GM12878 (cell line): Measurements from ENCODE around the gene PRR16. TPM values are rescaled to one million over a fixed set of nuclear protein-coding genes. Genes with fewer than 3 reads are reported as not detected.

Experiments
- ATAC-seq: fragments of 200-7000 bp; cut with Tn5 transposase; 3 replicates; pipeline ENCODE4 v1.9.1; 2020; ENCODE audit warnings: mild to moderate bottlenecking, moderate library complexity
- BruUV-seq: library from RNA; stranded (reverse); fragments of 400-500 nt; replicated peaks from 2 replicates; lab custom pipeline; 2021; lab: Mats Ljungman, UMichigan
- CTCF ChIA-PET: fragments of 300-600 bp; sonication (Branson Sonifier 250); formaldehyde crosslinking; extraction: SDS; loops from one replicate; lab custom pipeline; 2021; ENCODE audit warnings: inconsistent platforms; lab: Yijun Ruan, JAX
- POLR2A ChIA-PET: fragments of 350-600 bp; formaldehyde crosslinking; extraction: SDS; loops from one replicate; lab custom pipeline; 2021; ENCODE audit warnings: inconsistent platforms; lab: Charles Lee
- RAD21 ChIA-PET: fragments of 300-600 bp; sonication (Branson Sonifier 250); formaldehyde crosslinking; loops from one replicate; lab custom pipeline; 2023; ENCODE audit warnings: antibody characterized with exemption; ENCODE audit not compliant: unreplicated experiment; lab: Charles Lee
- SMC1A ChIA-PET: fragments of 300-600 bp; sonication (Branson Sonifier 250); formaldehyde crosslinking; loops from one replicate; lab custom pipeline; 2023; ENCODE audit not compliant: unreplicated experiment, uncharacterized antibody; lab: Charles Lee
- DNase-seq: peaks from one replicate; pipeline ENCODE4 v3.0.0-alpha.2; 2011; ENCODE audit warnings: low read depth, low spot score
- FAIRE-seq: peaks from 3 replicates; lab custom pipeline; 2011; peaks lifted over from hg19 to GRCh38; lab: Jason Lieb, UNC
- H2AFZ ChIP-seq: 2 replicates; pipeline ENCODE4 v1.6.0; 2011; ENCODE audit warnings: low read depth, low read length, control low read depth; ENCODE audit not compliant: control insufficient read depth
- H3K27ac ChIP-seq: 2 replicates; pipeline ENCODE4 v1.5.1; 2011; ENCODE audit warnings: control low read depth; ENCODE audit not compliant: control insufficient read depth, insufficient read depth
- H3K27me3 ChIP-seq, 2 experiments: replicated peaks in 1 of 2; 2 replicates each; pipeline versions ENCODE4 v1.6.0 to v1.6.1; 2011; ENCODE audit warnings: low read length in 1 of 2; ENCODE audit not compliant: control insufficient read depth in 2 of 2, insufficient read depth in 2 of 2
- H3K36me3 ChIP-seq, 2 experiments: 2 replicates each; pipeline ENCODE4 v1.5.1; 2011; ENCODE audit warnings: low read length in 1 of 2; ENCODE audit not compliant: control insufficient read depth in 2 of 2, insufficient read depth in 2 of 2
- H3K4me1 ChIP-seq: 2 replicates; pipeline ENCODE4 v1.6.1; 2011; ENCODE audit warnings: mild to moderate bottlenecking, low read length, moderate library complexity, mixed read lengths; ENCODE audit not compliant: control insufficient read depth, insufficient read depth
- H3K4me2 ChIP-seq: 2 replicates; pipeline ENCODE4 v1.6.0; 2011; ENCODE audit warnings: control low read depth; ENCODE audit not compliant: control insufficient read depth, insufficient read depth
- H3K4me3 ChIP-seq: fragments of 200-600 bp; sonication (generic); 2 replicates; pipeline ENCODE4 v1.5.1; 2016
- H3K79me2 ChIP-seq: 2 replicates; pipeline ENCODE4 v1.6.0; 2011; ENCODE audit warnings: low read length; ENCODE audit not compliant: control insufficient read depth, insufficient read depth
- H3K9ac ChIP-seq: 2 replicates; pipeline ENCODE4 v1.8.0; 2011; ENCODE audit warnings: low read length, control low read depth, mixed read lengths; ENCODE audit not compliant: control insufficient read depth, insufficient read depth
- H3K9me3 ChIP-seq: replicated peaks from 3 replicates; pipeline ENCODE4 v1.5.1; 2011; ENCODE audit warnings: mild to moderate bottlenecking, low read length; ENCODE audit not compliant: control insufficient read depth, insufficient read depth
- H4K20me1 ChIP-seq: 2 replicates; pipeline ENCODE4 v1.6.0; 2011; ENCODE audit not compliant: control insufficient read depth, insufficient read depth
- ASH2L ChIP-seq: fragments of 300-600, 200-600 bp; sonication (generic); IDR thresholded peaks from 2 replicates; pipeline ENCODE4 v1.6.1; 2017; ENCODE audit warnings: low read depth, mild to moderate bottlenecking, borderline replicate concordance
- BACH1 ChIP-seq: fragments of 450-650 bp; IDR thresholded peaks from 2 replicates; pipeline ENCODE4 v1.6.1; 2017; ENCODE audit warnings: mild to moderate bottlenecking, borderline replicate concordance
- CHD1 ChIP-seq: IDR thresholded peaks from 2 replicates; pipeline ENCODE4 v1.6.1; 2012; ENCODE audit warnings: low read depth, low read length, improper control_type of control experiment
- E4F1 ChIP-seq: fragments of 450-650 bp; IDR thresholded peaks from 2 replicates; pipeline ENCODE4 v1.6.1; 2018; ENCODE audit warnings: borderline replicate concordance, mild to moderate bottlenecking; ENCODE audit not compliant: partially characterized antibody
- HDAC2 ChIP-seq: fragments of 200-600 bp; sonication (generic); IDR thresholded peaks from 2 replicates; pipeline ENCODE4 v1.6.1; 2017
- HSF1 ChIP-seq: fragments of 150-350 bp; IDR thresholded peaks from 2 replicates; pipeline ENCODE4 v1.6.1; 2014; ENCODE audit warnings: mild to moderate bottlenecking, low read depth, low read length
- MYC ChIP-seq: IDR thresholded peaks from 2 replicates; pipeline ENCODE4 v1.6.1; 2011; ENCODE audit warnings: mild to moderate bottlenecking, low read length, moderate library complexity, inconsistent platforms; ENCODE audit not compliant: insufficient read depth, insufficient replicate concordance, insufficient read length, severe bottlenecking
- NFXL1 ChIP-seq: fragments of 450-650 bp; IDR thresholded peaks from 2 replicates; pipeline ENCODE4 v1.6.1; 2017; ENCODE audit warnings: antibody characterized with exemption, mild to moderate bottlenecking, borderline replicate concordance
- PML ChIP-seq: IDR thresholded peaks from 2 replicates; pipeline ENCODE4 v1.6.1; 2012; ENCODE audit warnings: low read length, inconsistent platforms
- RB1 ChIP-seq: fragments of 450-650 bp; formaldehyde crosslinking; IDR thresholded peaks from 2 replicates; pipeline ENCODE4 v1.6.1; 2017; ENCODE audit warnings: mild to moderate bottlenecking, borderline replicate concordance
- REST ChIP-seq: IDR thresholded peaks from 2 replicates; pipeline ENCODE4 v1.6.1; 2012; ENCODE audit warnings: mild to moderate bottlenecking, low read depth, low read length
- RUNX3 ChIP-seq: IDR thresholded peaks from 2 replicates; pipeline ENCODE4 v1.6.1; 2012; ENCODE audit warnings: low read length, inconsistent platforms
- SPI1 ChIP-seq: IDR thresholded peaks from 2 replicates; pipeline ENCODE4 v1.6.1; 2011; ENCODE audit warnings: low read depth, mild to moderate bottlenecking, low read length, moderate library complexity, borderline replicate concordance; ENCODE audit not compliant: insufficient read depth
- SREBF2 ChIP-seq: IDR thresholded peaks from 2 replicates; pipeline ENCODE4 v1.6.1; 2012; ENCODE audit warnings: mild to moderate bottlenecking, low read length
- TCF12 ChIP-seq: IDR thresholded peaks from 2 replicates; pipeline ENCODE4 v1.6.1; 2011; ENCODE audit warnings: low read depth, mild to moderate bottlenecking, low read length
- USF1 ChIP-seq: IDR thresholded peaks from 2 replicates; pipeline ENCODE4 v1.6.1; 2011; ENCODE audit warnings: borderline replicate concordance, low read depth, mild to moderate bottlenecking, moderate library complexity, mixed read lengths, low read length; ENCODE audit not compliant: insufficient read depth; ENCODE audit errors: extremely low read length
- YY1 ChIP-seq: IDR thresholded peaks from 2 replicates; pipeline ENCODE4 v1.6.1; 2011; ENCODE audit warnings: low read depth, mild to moderate bottlenecking, low read length
- WGBS: methylation state at CpG from one replicate; pipeline ENCODE4 v1.1.6; 2016; ENCODE audit warnings: low lambda C conversion rate; ENCODE audit not compliant: insufficient replicate concordance, insufficient coverage; ENCODE audit errors: missing lambda C conversion rate; 5-methylcytosine and 5-hydroxymethylcytosine counted together
- in situ Hi-C: fragments of 300-500 bp; cut with MboI; formaldehyde crosslinking; loops from 9 replicates; pipeline ENCODE4 v1.14.3; 2018; ENCODE audit warnings: mixed read lengths
- intact Hi-C: fragments of 100-400 bp; cut with micrococcal nuclease; formaldehyde crosslinking; loops from one replicate; pipeline ENCODE4 v1.14.2; 2022; ENCODE audit not compliant: unreplicated experiment
- polyA plus RNA-seq, 11 experiments: library from polyadenylated mRNA; depleted of rRNA in 4 of 11; unstranded in 6 of 11; stranded (reverse) in 5 of 11; fragments of >200 nt; fragmentation: Nextera tagmentation in 4 of 11; fragmentation: Illumina TruSeq in 1 of 11; extraction: Ambion mirVana in 4 of 11; extraction: Trizol in 1 of 11; gene quantifications; 1 replicate in 1 of 11; 2 replicates in 10 of 11; pipeline versions ENCODE4 v1.2.1 to v1.2.3, GENCODE V29; 2011 to 2016; ENCODE audit warnings: inconsistent platforms in 2 of 11, missing spikeins in 2 of 11, low read depth in 1 of 11
- total RNA-seq, 4 experiments: library from RNA; depleted of rRNA in 3 of 4; stranded (reverse); fragments of >200 nt in 3 of 4; fragmentation: Illumina TruSeq in 1 of 4; extraction: Trizol in 1 of 4; gene quantifications; 2 replicates each; pipeline versions ENCODE4 v1.2.1 to v1.2.3, GENCODE V29; 2013 to 2021

Gene PRR16
- total and polyA plus RNA-seq, 10 of the 15 experiments (the other 5 are each of a cell fraction or from before 2014, with no cell fraction given) = not detected

- no peaks in the 10 kb centered on the region for H3K36me3 ChIP-seq
- no peak for TF ChIP-seq BACH1
- TF ChIP-seq ASH2L = no peak
- no peak for TF ChIP-seq SREBF2
- TF ChIP-seq MYC = no peak
- no peak for TF ChIP-seq REST
- TF ChIP-seq PML = no peak
- no peak for TF ChIP-seq YY1
- no peak for TF ChIP-seq SPI1
- TF ChIP-seq CHD1 = no peak
- no peak for TF ChIP-seq HSF1
- TF ChIP-seq USF1 = no peak
- TF ChIP-seq TCF12 = no peak
- no peak for TF ChIP-seq RUNX3
- no peak for TF ChIP-seq HDAC2
- no peak for TF ChIP-seq E4F1
- no peak for TF ChIP-seq RB1
- no peak for TF ChIP-seq NFXL1
- H3K79me2 ChIP-seq = no peaks in the 10 kb centered on the region
- H3K4me3 ChIP-seq = no peak overlapping the region
- WGBS = 65% methylated on average over 2 of the region's 2 CpGs
- POLR2A ChIA-PET = interaction anchor here (0.6 kb wide), 1 partner anchor 56 kb away, joined by 5 read pairs; no protein-coding TSS in a partner anchor
- H3K4me2 ChIP-seq = no peak overlapping the region
- SMC1A ChIA-PET = no interaction called here
- H3K9me3 ChIP-seq = no peaks in the 10 kb centered on the region
- DNase-seq (no peak), FAIRE-seq (no peak), ATAC-seq (no peak)
- H2AFZ ChIP-seq = no peak overlapping the region
- BruUV-seq = no TSS peak
- in situ Hi-C loops (no loop called here), intact Hi-C loops (no loop called here)
- H4K20me1 ChIP-seq = no peaks in the 10 kb centered on the region
- RAD21 ChIA-PET = no interaction called here
- no peaks in the 10 kb centered on the region for H3K4me1 ChIP-seq
- CTCF ChIA-PET = interaction anchor here (1.4 kb wide), 1 partner anchor 11 kb away, joined by 4 read pairs; no protein-coding TSS in a partner anchor
- no peaks in the 10 kb centered on the region for H3K27me3 ChIP-seq
- H3K27ac ChIP-seq = no peak overlapping the region
- no peak overlapping the region for H3K9ac ChIP-seq
These were observed 17.2 kb upstream of the PRR16 start for GRCh38 chr5:120446901-120447300.
